Measurements from ENCODE around the gene ABCB6.

DNA sequence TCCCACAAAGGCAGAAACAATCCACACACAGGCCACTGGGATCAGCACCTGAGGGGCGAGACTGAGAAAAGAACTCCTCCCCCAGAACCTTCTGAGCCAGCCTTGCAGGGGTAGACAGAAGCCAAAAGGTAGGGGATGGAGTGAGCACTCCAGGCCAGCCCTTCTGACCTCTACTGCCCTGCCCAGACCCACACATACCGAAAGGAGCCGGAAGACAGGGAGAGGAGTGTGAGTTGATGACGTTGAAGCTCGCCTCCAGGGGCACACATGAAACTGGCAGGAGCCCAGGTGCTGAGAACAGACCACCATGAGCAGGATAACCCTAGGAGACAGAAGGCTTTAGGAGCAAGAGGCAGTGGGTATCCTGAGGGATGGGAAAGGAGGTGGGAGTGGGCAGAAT, 50.8 kb downstream of the ABCB6 start:
- TF ChIP-seq, protein P1, sequence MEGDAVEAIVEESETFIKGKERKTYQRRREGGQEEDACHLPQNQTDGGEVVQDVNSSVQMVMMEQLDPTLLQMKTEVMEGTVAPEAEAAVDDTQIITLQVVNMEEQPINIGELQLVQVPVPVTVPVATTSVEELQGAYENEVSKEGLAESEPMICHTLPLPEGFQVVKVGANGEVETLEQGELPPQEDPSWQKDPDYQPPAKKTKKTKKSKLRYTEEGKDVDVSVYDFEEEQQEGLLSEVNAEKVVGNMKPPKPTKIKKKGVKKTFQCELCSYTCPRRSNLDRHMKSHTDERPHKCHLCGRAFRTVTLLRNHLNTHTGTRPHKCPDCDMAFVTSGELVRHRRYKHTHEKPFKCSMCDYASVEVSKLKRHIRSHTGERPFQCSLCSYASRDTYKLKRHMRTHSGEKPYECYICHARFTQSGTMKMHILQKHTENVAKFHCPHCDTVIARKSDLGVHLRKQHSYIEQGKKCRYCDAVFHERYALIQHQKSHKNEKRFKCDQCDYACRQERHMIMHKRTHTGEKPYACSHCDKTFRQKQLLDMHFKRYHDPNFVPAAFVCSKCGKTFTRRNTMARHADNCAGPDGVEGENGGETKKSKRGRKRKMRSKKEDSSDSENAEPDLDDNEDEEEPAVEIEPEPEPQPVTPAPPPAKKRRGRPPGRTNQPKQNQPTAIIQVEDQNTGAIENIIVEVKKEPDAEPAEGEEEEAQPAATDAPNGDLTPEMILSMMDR (IDR thresholded peaks at IDR 0.05; ENCODE audit: insufficient read depth, low read depth, low read length) = no peak
- no peak for TF ChIP-seq EZH2 (IDR thresholded peaks at IDR 0.05; ENCODE audit: insufficient read depth, low read length)
